DMS 273 treated with DMSO at 0.1 percent for 48 hours (cell line): ENCODE data around the gene CACNA1S.

Experiments used
- DNase-seq: peaks from one replicate; lab custom pipeline; 2025; lab: John Stamatoyannopoulos, UW

Gene CACNA1S

GRCh38 chr1:201093561-201093960 lies 18.7 kb downstream of the CACNA1S start:
- no peak for DNase-seq

DNA sequence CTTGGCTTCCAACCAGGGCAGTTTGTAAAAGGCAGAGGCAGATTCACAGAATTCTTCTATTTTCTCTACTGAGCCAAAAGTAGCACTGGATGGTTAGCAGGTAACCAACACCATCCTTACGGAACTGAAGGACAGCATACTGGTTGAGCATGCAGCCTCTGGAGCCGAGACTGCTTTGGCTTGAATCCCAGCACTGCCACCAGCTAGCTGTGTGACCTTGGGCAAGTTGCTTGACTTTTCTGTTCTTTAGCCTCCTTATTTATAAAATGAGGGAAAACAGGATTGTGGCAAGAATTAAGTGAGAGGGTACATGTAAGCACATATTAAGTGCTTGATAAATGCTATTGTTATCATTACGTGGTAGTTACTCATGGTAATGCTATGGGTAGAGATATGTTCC lies 19.5 kb downstream of the CACNA1S start:
- DNase-seq = no peak

GRCh38 chr1:201091256-201091655 lies 21.0 kb downstream of the CACNA1S start:
- DNase-seq = no peak

DNA sequence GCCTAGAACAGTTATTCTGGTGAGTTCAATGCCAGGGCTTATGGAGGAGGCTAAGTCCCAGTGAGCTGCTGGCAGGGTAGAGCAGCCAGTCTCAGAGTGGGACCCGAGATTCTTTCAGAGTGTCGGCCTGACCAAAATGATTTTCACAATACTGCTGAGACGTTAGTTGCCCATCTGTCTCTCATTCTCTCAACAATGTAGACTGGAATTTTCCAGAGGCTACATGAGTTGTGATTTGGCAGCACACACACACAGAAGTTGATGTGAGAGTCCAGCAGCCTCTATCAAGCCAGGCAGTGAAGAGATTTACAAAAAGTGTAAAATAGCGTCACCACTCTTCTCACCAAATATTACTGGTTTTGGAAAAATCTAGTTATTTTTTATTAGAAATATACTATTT lies 21.7 kb downstream of the CACNA1S start:
- no peak for DNase-seq

GRCh38 chr1:201089596-201089995 lies 22.6 kb downstream of the CACNA1S start:
- DNase-seq = no peak

DNA sequence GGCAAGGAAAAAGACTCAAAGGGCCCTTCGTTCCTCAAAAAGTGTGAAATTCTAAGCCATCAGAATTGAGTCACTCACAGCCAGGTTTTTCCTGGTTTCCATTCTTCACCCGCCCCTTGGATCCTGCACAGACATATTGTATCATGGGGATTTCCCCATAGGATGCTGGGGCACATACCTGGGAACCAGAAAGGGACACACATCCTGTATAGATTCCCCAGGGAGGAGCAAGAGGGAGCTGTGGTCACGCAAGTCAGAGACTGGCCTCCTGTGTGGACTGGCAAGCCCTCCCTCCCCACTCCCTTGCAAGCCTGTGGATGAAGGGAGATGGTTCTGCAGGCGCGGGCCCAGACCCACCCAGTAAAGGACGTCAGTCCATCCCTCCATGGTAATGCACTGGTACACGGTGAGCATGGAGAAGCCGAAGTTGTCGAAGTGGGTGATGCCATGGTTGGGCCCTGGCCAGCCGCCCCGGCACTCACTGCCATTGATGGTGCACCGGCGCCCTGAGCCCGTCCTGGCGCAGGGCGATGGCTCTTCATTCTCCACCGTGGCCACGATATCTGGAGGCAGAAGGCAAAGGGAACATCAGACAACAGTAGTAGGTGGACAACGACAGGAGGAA lies 23.2 kb downstream of the CACNA1S start:
- DNase-seq = no peak

DNA sequence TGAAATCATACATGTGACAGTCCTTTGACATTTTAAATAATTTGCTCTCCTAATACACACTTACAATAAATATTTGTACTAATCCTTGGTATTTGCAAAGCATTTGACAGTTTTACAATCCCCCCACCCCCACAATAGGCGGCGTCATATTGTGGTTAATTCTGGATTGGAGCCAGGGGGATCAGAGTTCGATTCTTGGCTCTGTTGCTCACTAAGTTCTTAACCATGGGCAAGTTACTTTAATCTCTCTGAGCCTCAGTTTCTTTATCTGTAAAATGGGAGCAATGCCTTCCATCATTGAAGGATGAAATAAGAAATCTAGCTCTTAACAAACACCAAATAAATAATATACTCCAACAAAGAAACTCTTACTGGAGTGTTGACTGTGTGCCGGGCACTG lies 23.8 kb downstream of the CACNA1S start:
- no peak for DNase-seq

DNA sequence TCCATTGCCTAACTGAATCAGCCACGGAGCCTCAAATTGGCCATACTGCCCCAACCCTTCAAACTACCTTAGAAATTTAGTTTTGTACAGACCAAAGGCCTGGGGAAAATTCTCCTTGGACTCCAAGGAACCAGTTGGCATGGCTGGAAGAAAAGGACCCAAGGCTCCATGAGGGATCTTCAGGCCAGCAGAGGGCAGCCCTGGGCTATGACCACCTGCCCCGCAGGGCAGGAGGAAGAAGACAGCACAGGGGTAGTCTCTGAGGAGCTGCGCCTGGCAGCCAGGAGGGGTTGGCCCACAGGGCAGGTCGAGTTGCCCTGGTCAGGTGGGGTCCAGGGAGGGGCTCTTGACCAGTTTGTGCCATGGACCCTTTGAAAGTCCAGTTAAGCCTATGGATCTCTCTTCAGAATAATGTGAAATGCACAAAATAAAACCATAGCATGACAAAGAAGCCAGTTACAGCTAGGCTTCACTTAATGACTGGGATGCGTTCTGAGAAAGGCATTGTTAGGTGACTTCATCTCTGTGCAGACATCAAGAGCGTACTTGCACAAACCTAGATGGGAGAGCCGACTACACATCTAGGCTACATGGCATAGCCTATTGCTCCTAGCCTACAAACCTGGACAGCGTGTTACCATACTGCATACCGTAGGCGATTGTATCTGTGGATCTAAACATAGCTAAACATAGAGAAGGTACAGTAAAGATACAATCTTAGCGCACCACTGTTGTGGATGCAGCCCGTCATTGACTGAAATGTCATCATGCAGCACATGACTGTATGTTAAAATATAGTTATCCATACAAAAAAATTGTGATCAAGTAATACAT lies 26.1 kb downstream of the CACNA1S start:
- DNase-seq = no peak

DNA sequence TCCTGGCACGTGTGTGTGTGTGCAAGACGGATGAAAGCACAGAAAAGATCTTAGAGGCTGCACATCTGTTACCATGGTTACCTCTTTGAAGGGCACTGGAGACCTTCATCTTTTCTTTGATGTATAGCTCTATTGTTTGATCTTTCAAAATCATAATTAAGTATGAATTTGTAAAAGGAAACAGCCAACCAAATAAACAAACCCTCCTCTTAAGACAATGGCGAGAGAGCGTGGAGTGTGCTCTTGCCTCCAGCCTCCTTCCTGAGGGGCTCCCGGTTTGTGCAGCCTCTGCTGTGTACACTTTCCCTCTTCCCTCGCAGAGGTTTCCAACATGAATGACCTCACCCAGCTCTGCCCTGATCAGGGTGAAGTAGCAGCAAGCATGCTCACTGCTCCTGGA lies 27.9 kb downstream of the CACNA1S start:
- DNase-seq = no peak

- no peak for DNase-seq
Measured at GRCh38 chr1:201083741-201084140, 28.5 kb downstream of the CACNA1S start.

- DNase-seq = no peak
Measured at GRCh38 chr1:201080135-201080534, 32.1 kb downstream of the CACNA1S start.

DNA sequence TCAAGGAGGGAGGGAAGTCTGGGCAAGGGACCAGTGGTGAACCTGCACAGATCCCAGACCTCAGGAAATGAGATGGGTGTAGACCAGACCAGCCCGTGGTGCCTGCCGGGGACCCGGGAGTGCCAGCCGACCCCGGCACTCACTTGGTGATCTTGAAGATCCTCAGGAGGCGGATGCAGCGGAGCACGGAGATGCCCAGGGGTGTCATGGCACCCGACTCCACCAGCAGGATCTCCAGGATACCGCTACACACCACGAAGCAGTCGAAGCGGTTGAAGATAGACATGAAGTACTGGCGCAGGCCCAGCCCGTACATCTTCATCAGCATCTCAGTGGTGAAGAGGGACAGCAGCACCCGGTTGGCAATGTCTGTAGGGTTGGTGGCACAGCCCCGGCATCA lies 34.5 kb downstream of the CACNA1S start:
- no peak for DNase-seq

DNA sequence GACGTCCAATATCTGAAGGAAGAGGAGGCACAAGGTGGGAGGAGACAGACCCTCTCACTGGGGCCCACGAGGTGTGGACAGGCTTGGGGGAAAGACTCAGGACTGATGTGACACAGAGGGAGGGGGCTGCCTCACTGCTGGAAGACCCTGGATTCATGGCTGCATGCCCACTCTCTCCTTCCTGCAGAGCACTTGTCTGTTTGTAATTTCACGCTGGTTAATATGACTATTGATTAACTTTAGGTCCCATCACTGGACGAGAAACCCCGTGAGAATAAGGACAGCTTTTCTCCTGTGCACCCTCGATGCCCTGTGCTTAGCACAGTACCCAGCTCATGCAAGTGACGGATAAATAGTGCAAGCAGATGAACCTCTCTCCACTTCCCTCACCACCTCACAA lies 35.1 kb downstream of the CACNA1S start:
- no peak for DNase-seq

DNA sequence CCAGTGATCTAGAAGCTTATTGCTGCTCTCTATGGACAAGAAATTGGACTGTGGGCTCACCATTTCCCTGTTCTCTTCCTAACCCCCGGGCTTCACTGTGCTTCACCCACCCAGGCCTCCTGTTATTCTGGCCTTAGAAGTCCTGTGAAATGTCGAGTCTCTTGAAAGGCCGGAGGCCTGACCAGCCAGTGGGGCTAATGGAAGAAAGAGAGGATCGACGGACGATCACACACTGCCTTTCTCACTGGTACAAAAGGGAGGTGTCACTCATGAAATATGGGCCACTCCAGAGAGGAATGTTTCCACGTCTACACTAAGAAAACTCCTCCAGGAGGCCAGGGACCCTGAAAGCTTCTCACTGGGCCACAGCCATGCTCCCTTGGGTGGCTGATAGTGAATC lies 36.1 kb downstream of the CACNA1S start:
- DNase-seq = no peak

DNA sequence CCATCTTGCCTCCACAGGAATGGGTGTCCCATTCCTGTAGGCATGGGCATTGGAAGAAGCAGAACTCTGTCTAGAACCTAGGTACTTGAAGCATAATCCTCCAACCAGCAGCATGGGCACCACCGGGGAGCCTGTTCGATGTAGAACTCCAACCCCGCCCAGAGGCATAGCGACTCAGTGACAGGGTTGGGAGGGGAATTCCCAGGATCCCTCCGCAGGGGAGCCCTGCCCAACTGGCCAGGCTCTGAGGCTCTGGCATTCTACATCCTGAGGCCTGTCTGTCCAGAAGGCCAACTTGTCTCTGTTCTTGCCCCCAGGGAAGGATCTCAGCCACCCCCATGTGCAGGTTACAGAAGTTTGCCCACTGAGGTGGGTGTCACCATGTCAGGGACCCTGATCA lies 38.2 kb downstream of the CACNA1S start:
- no peak for DNase-seq

DNA sequence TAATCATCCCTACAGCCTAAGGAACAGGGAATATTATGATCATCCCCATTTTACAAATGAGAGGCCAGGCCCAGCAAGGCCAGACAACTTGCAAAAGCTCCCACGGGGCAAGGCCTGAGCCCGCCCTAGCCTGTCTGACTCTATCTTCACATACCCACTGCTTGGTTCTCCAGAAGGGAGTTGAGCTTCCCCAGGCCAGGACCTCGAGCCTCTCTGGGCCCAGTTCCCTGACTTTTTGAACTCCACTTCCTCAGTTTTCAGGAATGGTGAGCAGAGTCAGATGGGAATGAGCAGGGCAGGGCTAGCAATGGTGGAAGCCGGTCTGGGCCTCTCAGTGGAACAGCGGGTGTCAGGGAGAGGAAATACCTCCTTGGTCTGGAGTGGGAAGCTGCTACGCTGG lies 39.3 kb downstream of the CACNA1S start:
- DNase-seq = no peak

GRCh38 chr1:201072149-201072548 lies 40.1 kb downstream of the CACNA1S start:
- DNase-seq = no peak

DNA sequence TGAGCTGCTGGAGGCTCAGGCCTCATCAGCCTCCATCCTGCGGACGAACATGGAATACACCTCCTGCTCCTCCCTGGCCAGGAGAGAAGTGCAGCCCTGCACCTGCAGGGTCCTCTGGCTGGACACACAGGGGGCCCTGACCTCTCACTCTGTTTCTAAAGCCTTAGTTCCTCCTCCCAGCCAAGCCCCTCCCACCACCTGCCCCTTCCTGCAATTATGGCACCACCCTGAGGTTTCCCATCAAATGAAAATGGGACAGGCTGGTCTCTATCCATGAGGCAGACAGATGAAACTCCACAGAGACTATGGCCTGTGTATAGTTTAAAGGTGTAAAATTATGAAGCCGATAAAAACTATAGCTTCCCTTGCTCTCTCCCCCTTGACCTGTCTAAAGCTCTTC lies 42.6 kb downstream of the CACNA1S start:
- DNase-seq = no peak

DNA sequence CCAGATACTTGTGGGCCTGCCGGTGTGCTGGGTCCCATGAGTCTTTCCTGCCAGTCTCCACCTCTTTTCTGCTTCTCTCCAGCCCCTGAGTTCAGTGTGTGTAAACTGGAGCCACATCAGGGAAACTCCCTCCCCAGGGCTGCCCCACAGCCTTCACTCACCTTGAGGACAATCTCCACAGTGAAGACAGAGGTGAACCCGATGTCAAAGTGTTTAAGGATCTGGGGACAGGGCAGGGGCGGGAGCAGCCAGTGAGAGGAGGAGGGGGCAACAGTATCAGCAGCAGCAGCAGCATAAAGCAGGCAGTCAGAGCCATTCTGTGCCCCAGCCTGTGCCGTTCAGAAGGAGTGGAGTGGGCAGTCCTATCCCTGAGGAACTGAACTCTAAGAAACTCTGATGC lies 43.2 kb downstream of the CACNA1S start:
- no peak for DNase-seq

DNA sequence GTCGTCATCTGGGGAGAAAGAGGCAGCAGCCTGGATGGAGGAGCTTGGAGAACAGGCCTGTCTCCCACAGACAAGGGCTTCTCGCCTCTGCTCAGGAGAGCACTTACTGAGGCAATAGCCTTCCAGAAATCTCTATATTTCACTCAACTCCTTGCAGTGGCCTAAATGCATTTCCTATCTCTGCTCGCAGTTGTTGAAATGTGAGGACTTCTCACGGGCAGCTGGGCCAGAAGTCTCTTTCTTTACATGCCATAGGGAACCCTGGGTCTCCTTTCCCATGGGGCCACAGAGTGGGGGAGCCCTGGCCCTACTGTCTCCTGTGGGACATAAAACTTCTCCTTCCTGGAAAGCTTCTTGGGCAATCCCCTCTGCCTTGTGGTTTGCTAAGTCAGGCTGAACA lies 45.2 kb downstream of the CACNA1S start:
- no peak for DNase-seq

DNA sequence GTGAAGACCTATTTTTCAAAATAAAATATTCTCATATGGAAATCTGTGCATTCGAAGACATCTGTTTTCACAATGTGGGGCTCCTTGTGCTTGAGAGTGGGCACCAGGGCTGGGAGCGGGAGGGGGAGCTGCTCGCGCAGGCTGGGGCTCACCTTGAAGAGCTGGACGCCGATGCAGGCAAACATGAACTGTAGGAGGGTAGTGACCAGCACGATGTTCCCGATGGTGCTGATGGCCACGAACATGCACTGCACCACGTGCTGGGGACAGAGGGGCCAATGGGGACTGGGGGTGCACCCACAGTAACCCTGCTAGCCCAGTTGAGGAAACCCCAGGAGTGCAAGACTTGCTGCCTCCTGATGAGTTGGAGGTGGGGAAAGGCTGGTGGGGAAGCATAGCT lies 46.5 kb downstream of the CACNA1S start:
- no peak for DNase-seq

- no peak for DNase-seq
Measured at GRCh38 chr1:201064806-201065205, 47.4 kb downstream of the CACNA1S start.

DNA sequence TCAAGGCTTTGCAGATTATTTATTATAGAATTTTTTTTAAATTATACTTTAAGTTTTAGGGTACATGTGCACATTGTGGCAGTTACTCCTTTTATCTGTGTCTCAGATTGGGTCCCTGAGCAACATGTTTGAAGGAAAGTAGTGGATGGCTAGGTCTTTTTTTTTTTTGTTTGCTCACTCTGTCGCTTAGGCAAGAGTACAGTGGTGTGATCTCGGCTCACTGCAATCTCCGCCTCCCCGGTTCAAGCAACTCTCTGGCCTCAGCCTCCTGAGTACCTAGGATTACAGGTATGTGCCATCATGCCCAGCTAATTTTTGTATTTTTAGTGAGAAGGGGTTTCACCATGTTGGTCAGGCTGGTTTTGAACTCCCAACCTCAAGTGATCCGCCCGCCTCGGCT lies 49.1 kb downstream of the CACNA1S start:
- no peak for DNase-seq
